ENCODE data around the gene KRT81.

The KRT81 gene

GRCh38 chr12:52312086-52312485, 20.8 kb upstream of the KRT81 start:
- no peak overlapping the region for H3K4me3 ChIP-seq (ENCODE audit: low read length, poor library complexity, severe bottlenecking)
- H3K36me3 ChIP-seq (ENCODE audit: insufficient read depth, low read length) = no peaks in the 10 kb centered on the region
- H3K27me3 ChIP-seq (ENCODE audit: insufficient read depth, low read length, poor library complexity, severe bottlenecking) = no peaks in the 10 kb centered on the region
- H3K4me2 ChIP-seq (ENCODE audit: low read depth, low read length, poor library complexity, severe bottlenecking) = no peak overlapping the region
- no peaks in the 10 kb centered on the region for H3F3A ChIP-seq (ENCODE audit: low read depth)
- no peaks in the 10 kb centered on the region for H3K4me1 ChIP-seq (ENCODE audit: insufficient read depth, low read length, poor library complexity, severe bottlenecking)
- no peak overlapping the region for H3K9ac ChIP-seq (ENCODE audit: low read depth, low read length, poor library complexity, severe bottlenecking)
- no peaks in the 10 kb centered on the region for H3K79me2 ChIP-seq (ENCODE audit: insufficient read depth, low read length)
- H4K20me1 ChIP-seq (ENCODE audit: insufficient read depth, low read length, poor library complexity, severe bottlenecking) = no peaks in the 10 kb centered on the region
- TF ChIP-seq EZH2phosphoT487 (IDR thresholded peaks at IDR 0.05; ENCODE audit: borderline replicate concordance) = no peak
- TF ChIP-seq CTCF (conservative IDR thresholded peaks at IDR 0.05; ENCODE audit: low read length) = no peak
- H2AFZ ChIP-seq (ENCODE audit: low read length) = no peak overlapping the region
- H3K9me2 ChIP-seq (replicated peaks; ENCODE audit: low read depth, low read length) = no peaks in the 10 kb centered on the region
- H3K9me3 ChIP-seq (ENCODE audit: insufficient read depth, low read depth, low read length) = no peaks in the 10 kb centered on the region

GRCh38 chr12:52311285-52311648, 19.9 kb upstream of the KRT81 start:
- Histone ChIP-seq H3K9me3 (ENCODE audit: insufficient read depth, low read depth, low read length) (no peaks in the 10 kb centered on the region), H2AFZ (ENCODE audit: low read length) (no peak overlapping the region), H3F3A (ENCODE audit: low read depth) (no peaks in the 10 kb centered on the region), H4K20me1 (ENCODE audit: insufficient read depth, low read length, poor library complexity, severe bottlenecking) (no peaks in the 10 kb centered on the region), H3K4me2 (ENCODE audit: low read depth, low read length, poor library complexity, severe bottlenecking) (no peak overlapping the region), H3K4me3 (ENCODE audit: low read length, poor library complexity, severe bottlenecking) (no peak overlapping the region), H3K4me1 (ENCODE audit: insufficient read depth, low read length, poor library complexity, severe bottlenecking) (no peaks in the 10 kb centered on the region), H3K9ac (ENCODE audit: low read depth, low read length, poor library complexity, severe bottlenecking) (no peak overlapping the region), H3K9me2 (replicated peaks; ENCODE audit: low read depth, low read length) (no peaks in the 10 kb centered on the region), H3K36me3 (ENCODE audit: insufficient read depth, low read length) (no peaks in the 10 kb centered on the region), H3K79me2 (ENCODE audit: insufficient read depth, low read length) (no peaks in the 10 kb centered on the region), H3K27me3 (ENCODE audit: insufficient read depth, low read length, poor library complexity, severe bottlenecking) (no peaks in the 10 kb centered on the region)
- TF ChIP-seq CTCF (conservative IDR thresholded peaks at IDR 0.05; ENCODE audit: low read length) (no peak), EZH2phosphoT487 (IDR thresholded peaks at IDR 0.05; ENCODE audit: borderline replicate concordance) (no peak)

GRCh38 chr12:52310622-52311284, 19.4 kb upstream of the KRT81 start:
- no peaks in the 10 kb centered on the region for H3K9me2 ChIP-seq (replicated peaks; ENCODE audit: low read depth, low read length)
- H4K20me1 ChIP-seq (ENCODE audit: insufficient read depth, low read length, poor library complexity, severe bottlenecking) = no peaks in the 10 kb centered on the region
- no peak overlapping the region for H2AFZ ChIP-seq (ENCODE audit: low read length)
- no peak overlapping the region for H3K4me2 ChIP-seq (ENCODE audit: low read depth, low read length, poor library complexity, severe bottlenecking)
- H3K4me3 ChIP-seq (ENCODE audit: low read length, poor library complexity, severe bottlenecking) = no peak overlapping the region
- H3K36me3 ChIP-seq (ENCODE audit: insufficient read depth, low read length) = no peaks in the 10 kb centered on the region
- H3K9ac ChIP-seq (ENCODE audit: low read depth, low read length, poor library complexity, severe bottlenecking) = no peak overlapping the region
- H3K79me2 ChIP-seq (ENCODE audit: insufficient read depth, low read length) = no peaks in the 10 kb centered on the region
- H3K4me1 ChIP-seq (ENCODE audit: insufficient read depth, low read length, poor library complexity, severe bottlenecking) = peaks cover 3% of the 10 kb centered on the region
- H3K9me3 ChIP-seq (ENCODE audit: insufficient read depth, low read depth, low read length) = no peaks in the 10 kb centered on the region
- H3K27me3 ChIP-seq (ENCODE audit: insufficient read depth, low read length, poor library complexity, severe bottlenecking) = no peaks in the 10 kb centered on the region
- no peaks in the 10 kb centered on the region for H3F3A ChIP-seq (ENCODE audit: low read depth)
- no peak for TF ChIP-seq EZH2phosphoT487 (IDR thresholded peaks at IDR 0.05; ENCODE audit: borderline replicate concordance)
- TF ChIP-seq CTCF (conservative IDR thresholded peaks at IDR 0.05; ENCODE audit: low read length) = no peak
